Stomach (tissue), 9 donors: Measurements from ENCODE around the gene ZSCAN21. TPM values are rescaled to one million over a fixed set of nuclear protein-coding genes. Genes with fewer than 3 reads are reported as not detected.

Experiments used
- DNase-seq, 2 donors: peaks; one replicate each; pipeline versions ENCODE4 v3.0.0 to v3.0.0-alpha.2; 2013 to 2019
- H3K27ac ChIP-seq, 5 donors: fragments of 200-600 bp in 4 of 5; sonication (generic) in 4 of 5; one replicate each; pipeline ENCODE4 v1.5.1; 2013 to 2019; ENCODE audit warnings: mild to moderate bottlenecking in 1 of 5, moderate library complexity in 1 of 5
- H3K27me3 ChIP-seq, 3 donors: fragments of 200-600 bp; sonication (generic); one replicate each; pipeline ENCODE4 v1.5.1; 2017 to 2019; ENCODE audit warnings: mixed run types in 1 of 3
- H3K36me3 ChIP-seq, 4 donors: fragments of 200-600 bp; sonication (generic); 1 replicate in 3 of 4; 2 replicates in 1 of 4; pipeline ENCODE4 v1.5.1; 2016 to 2019
- H3K4me1 ChIP-seq, 4 donors: fragments of 200-600 bp; sonication (generic); one replicate each; pipeline ENCODE4 v1.5.1; 2016 to 2019
- H3K4me3 ChIP-seq, 4 donors: fragments of 200-600 bp; sonication (generic) in 3 of 4; one replicate each; pipeline ENCODE4 v1.5.1; 2016 to 2019; ENCODE audit warnings: mild to moderate bottlenecking in 1 of 4
- H3K9me3 ChIP-seq, 4 donors: fragments of 200-600 bp; sonication (generic); one replicate each; pipeline ENCODE4 v1.5.1; 2016 to 2019
- EP300 ChIP-seq: sonication (generic); formaldehyde crosslinking; IDR thresholded peaks from one replicate; pipeline ENCODE4 v1.6.1; 2017; ENCODE audit warnings: antibody characterized with exemption
- POLR2A ChIP-seq, 4 donors: fragments of 450-650 bp; IDR thresholded peaks; one replicate each; pipeline ENCODE4 v1.6.1; 2016; ENCODE audit warnings: antibody characterized with exemption in 4 of 4, control low read depth in 2 of 4, mild to moderate bottlenecking in 1 of 4, moderate library complexity in 1 of 4
- POLR2AphosphoS5 ChIP-seq, 3 donors: sonication (generic); formaldehyde crosslinking; IDR thresholded peaks; one replicate each; pipeline ENCODE4 v1.6.1; 2016; ENCODE audit warnings: antibody characterized with exemption in 3 of 3
- WGBS, 5 donors: extraction: QIAGEN DNeasy Blood & Tissue Kit in 3 of 5; methylation state at CpG; one replicate each; pipeline versions ENCODE4 v1.1.5 to v1.1.7; 2013 to 2018; 5-methylcytosine and 5-hydroxymethylcytosine counted together
- intact Hi-C: fragments of 100-400 bp; cut with DNase I; formaldehyde crosslinking; loops from one replicate; pipeline ENCODE4 v1.15.1; 2023; ENCODE audit warnings: low total_unique reads
- polyA plus RNA-seq, 3 donors: library from polyadenylated mRNA; stranded (reverse); fragments of 200-250 nt; gene quantifications; one replicate each; pipeline ENCODE4 v1.2.3, GENCODE V29; 2013
- total RNA-seq, 5 donors: library from RNA; depleted of rRNA; stranded (reverse); fragments of >200 nt; gene quantifications; one replicate each; pipeline versions ENCODE4 v1.1.0 to v1.2.3, GENCODE V29; 2014 to 2016
- TF ChIP-seq, protein P1 (sequence below), 7 experiments: fragments of 450-650 bp in 4 of 7; fragments of 200-600 bp in 3 of 7; sonication (generic) in 3 of 7; IDR thresholded peaks; one replicate each; pipeline ENCODE4 v1.5.1; 2016 to 2019; ENCODE audit warnings: antibody characterized with exemption in 7 of 7, control low read depth in 2 of 7, mild to moderate bottlenecking in 1 of 7
- donor health status: healthy with polysubstance abuse.
- donor health status: Bipolar disorder and iron deficiency.
- donor health status: healthy.

ZSCAN21 gene
- total and polyA plus RNA-seq, 8 donors: 5.4 to 48.4 (median 8.9) TPM

DNA sequence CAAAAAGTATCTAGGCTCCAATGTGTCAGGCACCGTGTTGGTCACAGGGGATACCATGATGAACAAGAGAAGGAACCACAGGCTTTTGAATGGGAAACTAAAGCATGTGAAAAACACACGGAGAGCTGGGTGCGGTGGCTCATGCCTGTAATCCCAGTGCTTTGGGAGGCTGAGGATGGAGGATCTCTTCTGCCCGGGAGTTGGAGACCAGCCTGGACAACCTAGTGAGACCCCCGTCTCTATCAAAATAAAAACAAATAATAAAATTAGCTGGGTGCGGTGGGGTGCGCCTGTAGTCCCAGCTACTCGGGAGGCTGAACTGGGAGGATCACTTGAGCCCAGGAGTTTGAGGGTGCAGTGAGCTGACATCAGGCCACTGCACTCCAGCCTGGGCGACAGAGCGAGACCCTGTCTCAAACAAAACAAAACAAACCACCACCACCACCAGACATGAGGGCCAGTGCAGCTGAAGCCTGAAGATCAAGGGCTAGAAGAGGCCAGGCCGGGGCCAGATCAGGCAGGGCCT lies 38.6 kb downstream of the ZSCAN21 start:
- H3K9me3 ChIP-seq: no peaks in the 10 kb centered on the region
- peaks cover 27 to 33% (median 31%) of the 10 kb centered on the region in 4 donors for H3K36me3 ChIP-seq
- DNase-seq: no peak
- H3K4me1 ChIP-seq: peaks cover 15 to 48% (median 26%) of the 10 kb centered on the region in 4 donors
- H3K4me3 ChIP-seq: peak overlapping the region; percentile 81 to 92 (median 90)
- intact Hi-C loops: no loop called here
- peak overlapping the region; percentile 79 to 94 (median 91) for H3K27ac ChIP-seq
- WGBS, 5 donors: 71 to 76% (median 75%) methylated on average over 11 of the region's 11 CpGs
- H3K27me3 ChIP-seq: no peaks in the 10 kb centered on the region
- TF ChIP-seq, protein P1, sequence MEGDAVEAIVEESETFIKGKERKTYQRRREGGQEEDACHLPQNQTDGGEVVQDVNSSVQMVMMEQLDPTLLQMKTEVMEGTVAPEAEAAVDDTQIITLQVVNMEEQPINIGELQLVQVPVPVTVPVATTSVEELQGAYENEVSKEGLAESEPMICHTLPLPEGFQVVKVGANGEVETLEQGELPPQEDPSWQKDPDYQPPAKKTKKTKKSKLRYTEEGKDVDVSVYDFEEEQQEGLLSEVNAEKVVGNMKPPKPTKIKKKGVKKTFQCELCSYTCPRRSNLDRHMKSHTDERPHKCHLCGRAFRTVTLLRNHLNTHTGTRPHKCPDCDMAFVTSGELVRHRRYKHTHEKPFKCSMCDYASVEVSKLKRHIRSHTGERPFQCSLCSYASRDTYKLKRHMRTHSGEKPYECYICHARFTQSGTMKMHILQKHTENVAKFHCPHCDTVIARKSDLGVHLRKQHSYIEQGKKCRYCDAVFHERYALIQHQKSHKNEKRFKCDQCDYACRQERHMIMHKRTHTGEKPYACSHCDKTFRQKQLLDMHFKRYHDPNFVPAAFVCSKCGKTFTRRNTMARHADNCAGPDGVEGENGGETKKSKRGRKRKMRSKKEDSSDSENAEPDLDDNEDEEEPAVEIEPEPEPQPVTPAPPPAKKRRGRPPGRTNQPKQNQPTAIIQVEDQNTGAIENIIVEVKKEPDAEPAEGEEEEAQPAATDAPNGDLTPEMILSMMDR (IDR thresholded peaks at IDR 0.05): no peak
- TF ChIP-seq POLR2A (IDR thresholded peaks at IDR 0.05): no peak
- no peak for TF ChIP-seq EP300
- TF ChIP-seq POLR2AphosphoS5 (IDR thresholded peaks at IDR 0.05): no peak

DNA sequence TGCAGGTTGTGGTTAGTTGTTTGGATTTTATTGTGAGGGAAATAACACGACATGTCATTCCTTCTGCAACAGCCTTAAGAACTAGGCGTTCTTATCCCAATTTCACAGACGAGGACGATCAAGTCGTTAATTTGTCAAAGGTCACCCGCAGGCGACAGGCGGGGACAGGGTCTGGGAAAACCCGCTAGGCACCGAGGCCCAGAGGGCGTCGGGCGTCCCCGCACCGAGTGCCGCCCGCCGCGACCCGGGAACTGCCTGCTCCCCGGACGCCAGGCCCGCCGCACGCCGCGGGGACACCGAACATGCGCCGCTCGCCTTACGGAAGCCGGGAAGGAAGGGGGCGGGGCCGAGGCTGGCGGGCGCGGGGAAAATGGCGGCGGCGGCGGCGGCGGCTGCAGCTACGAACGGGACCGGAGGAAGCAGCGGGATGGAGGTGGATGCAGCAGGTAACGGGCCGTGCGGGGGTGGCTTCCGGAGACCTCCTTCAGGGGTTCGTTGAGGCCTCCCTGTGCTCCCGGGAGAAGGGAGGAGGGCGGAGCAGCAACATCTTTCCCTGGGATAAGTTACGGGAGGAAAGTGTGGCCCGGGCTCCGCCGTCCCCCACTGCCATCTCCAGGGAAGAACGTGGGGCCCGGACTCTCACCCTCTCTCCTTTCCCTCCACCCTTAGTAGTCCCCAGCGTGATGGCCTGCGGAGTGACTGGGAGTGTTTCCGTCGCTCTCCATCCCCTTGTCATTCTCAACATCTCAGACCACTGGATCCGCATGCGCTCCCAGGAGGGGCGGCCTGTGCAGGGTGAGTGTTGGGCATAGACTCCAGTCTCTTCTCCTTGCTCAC lies 39.3 kb downstream of the ZSCAN21 start, which contains the start of gene COPS6:
TSS of gene COPS6 (plus strand) at position 349 of the 837 bp plus-strand sequence. CDS start at position 371, 22 bp downstream.
- peak; percentile 93 to 99 (median 94) for TF ChIP-seq POLR2AphosphoS5 (IDR thresholded peaks at IDR 0.05)
- no peak for TF ChIP-seq POLR2A (IDR thresholded peaks at IDR 0.05)
- Histone ChIP-seq H3K9me3 (no peaks in the 10 kb centered on the region), H3K4me3 (peak within 1 kb of the TSS; percentile 81 to 92 (median 90)), H3K4me1 (peaks cover 15 to 55% (median 30%) of the 10 kb centered on the region in 4 donors), H3K36me3 (peaks cover 33 to 40% (median 38%) of the 10 kb centered on the region in 4 donors), H3K27ac (peak within 1 kb of the TSS; percentile 79 to 94 (median 91)), H3K27me3 (no peaks in the 10 kb centered on the region)
- intact Hi-C loops: no loop called here
- 0 to 1% (median 0%) methylated on average over 35 to 68 of the region's 68 CpGs for WGBS, 5 donors
- DNase-seq: peak; percentile 87 to 95

DNA sequence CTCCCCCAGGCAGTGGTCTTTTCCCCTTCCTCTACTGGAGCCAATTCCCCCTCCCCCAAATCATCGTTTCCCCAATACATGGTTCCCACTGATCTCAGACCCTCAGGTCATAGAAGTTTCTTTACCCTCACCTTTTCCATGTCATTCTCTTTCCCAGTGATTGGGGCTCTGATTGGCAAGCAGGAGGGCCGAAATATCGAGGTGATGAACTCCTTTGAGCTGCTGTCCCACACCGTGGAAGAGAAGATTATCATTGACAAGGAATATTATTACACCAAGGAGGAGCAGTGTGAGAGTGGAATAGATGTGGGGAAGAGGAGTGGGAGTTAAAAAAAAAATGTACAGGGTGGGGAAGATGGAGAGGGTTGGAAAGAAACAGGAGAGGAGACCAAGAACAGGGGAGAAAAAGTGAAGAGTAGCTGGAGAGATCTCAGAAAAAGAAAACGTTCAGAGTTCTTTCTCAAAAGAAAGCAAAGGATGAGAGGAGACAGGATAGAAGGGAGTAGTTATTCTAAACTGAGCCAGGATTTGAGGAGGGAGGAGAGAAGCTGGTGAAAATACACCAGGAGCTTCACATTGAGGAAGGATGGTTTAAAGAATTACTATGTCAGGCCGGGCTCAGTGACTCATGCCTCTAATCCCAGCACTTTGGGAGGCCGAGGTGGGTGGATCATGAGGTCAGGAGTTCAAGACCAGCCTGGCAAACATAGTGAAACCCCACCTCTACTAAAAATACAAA lies 40.1 kb downstream of the ZSCAN21 start:
- WGBS, 5 donors: 19 to 26% (median 23%) methylated on average over 7 of the region's 7 CpGs
- H3K27ac ChIP-seq: peak overlapping the region in 4 of 5 donors; percentile 79 to 92 (median 90)
- peaks cover 15 to 62% (median 35%) of the 10 kb centered on the region in 4 donors for H3K4me1 ChIP-seq
- peaks cover 41 to 48% (median 46%) of the 10 kb centered on the region in 4 donors for H3K36me3 ChIP-seq
- no peaks in the 10 kb centered on the region for H3K9me3 ChIP-seq
- TF ChIP-seq, protein P1 (IDR thresholded peaks at IDR 0.05): no peak
- TF ChIP-seq EP300 (no peak), POLR2A (IDR thresholded peaks at IDR 0.05) (no peak), POLR2AphosphoS5 (IDR thresholded peaks at IDR 0.05) (no peak)
- H3K4me3 ChIP-seq: peak overlapping the region; percentile 81 to 92 (median 90)
- no peak for DNase-seq
- intact Hi-C loops: no loop called here
- no peaks in the 10 kb centered on the region for H3K27me3 ChIP-seq

DNA sequence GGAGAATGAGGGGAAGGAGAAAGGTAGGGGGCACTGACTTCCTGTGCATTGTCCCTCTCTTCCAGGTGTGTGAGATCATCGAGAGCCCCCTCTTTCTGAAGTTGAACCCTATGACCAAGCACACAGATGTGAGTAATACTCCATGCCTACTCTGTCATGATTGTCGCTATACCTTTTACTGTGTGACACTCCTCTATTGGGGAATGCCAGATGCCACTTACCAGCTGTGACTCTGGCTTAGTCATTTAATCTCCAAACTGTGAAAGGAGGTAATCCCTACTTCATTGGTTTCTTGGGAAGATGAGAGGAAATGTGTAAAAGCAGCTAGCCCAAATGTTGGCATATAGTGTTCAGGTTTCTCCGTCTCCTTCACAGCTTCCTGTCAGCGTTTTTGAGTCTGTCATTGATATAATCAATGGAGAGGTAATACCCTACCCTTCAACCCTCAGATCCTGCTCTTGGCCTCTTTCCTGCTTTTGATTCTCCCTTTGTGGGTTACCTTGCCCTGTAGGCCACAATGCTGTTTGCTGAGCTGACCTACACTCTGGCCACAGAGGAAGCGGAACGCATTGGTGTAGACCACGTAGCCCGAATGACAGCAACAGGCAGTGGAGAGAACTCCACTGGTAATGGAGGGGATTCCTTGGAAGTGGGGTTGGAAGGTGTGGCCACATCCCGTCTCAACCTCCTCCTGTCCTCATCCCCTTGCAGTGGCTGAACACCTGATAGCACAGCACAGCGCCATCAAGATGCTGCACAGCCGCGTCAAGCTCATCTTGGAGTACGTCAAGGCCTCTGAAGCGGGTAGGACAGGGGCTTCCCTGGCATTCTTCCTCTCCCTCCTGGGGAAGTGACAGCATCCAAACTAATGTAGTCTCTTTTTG lies 41.2 kb downstream of the ZSCAN21 start:
- WGBS, 5 donors: 86 to 89% (median 87%) methylated on average over 14 of the region's 14 CpGs
- H3K4me1 ChIP-seq: peaks cover 15 to 68% (median 35%) of the 10 kb centered on the region in 4 donors

More for the DNA sequence above, 41.2 kb downstream of the ZSCAN21 start:
- no peaks in the 10 kb centered on the region for H3K27me3 ChIP-seq
- intact Hi-C loops: no loop called here
- no peak overlapping the region for H3K4me3 ChIP-seq
- H3K36me3 ChIP-seq: peaks cover 53 to 59% (median 57%) of the 10 kb centered on the region in 4 donors
- TF ChIP-seq, protein P1 (IDR thresholded peaks at IDR 0.05): no peak
- TF ChIP-seq POLR2AphosphoS5 (IDR thresholded peaks at IDR 0.05) (no peak), EP300 (no peak), POLR2A (IDR thresholded peaks at IDR 0.05) (no peak)
- no peak for DNase-seq
- H3K9me3 ChIP-seq: no peaks in the 10 kb centered on the region
- no peak overlapping the region for H3K27ac ChIP-seq
